ENCODE results near the gene DZIP1.

Gene DZIP1

GRCh38 chr13:95559100-95559499 is 85.4 kb downstream of the DZIP1 start:
- Histone ChIP-seq H3K9me3 (ENCODE audit: low read length) (0 out of 2 replicates have a peak, but pooled peaks cover 3% of the 10 kb centered on the region), H3K4me3 (ENCODE audit: low read depth, low read length, poor library complexity, severe bottlenecking) (no peak overlapping the region), H3K9ac (ENCODE audit: low read length) (no peak overlapping the region), H3K36me3 (ENCODE audit: insufficient read depth, low read length) (no peaks in the 10 kb centered on the region), H3K9me2 (ENCODE audit: low read depth, low read length) (no peaks in the 10 kb centered on the region), H4K20me1 (ENCODE audit: insufficient read depth, low read length) (no peaks in the 10 kb centered on the region), H3K4me1 (ENCODE audit: insufficient read depth, low read length, severe bottlenecking) (no peaks in the 10 kb centered on the region), H3K27me3 (ENCODE audit: insufficient read depth, low read length) (no peaks in the 10 kb centered on the region), H2AFZ (ENCODE audit: low read length) (no peak overlapping the region), H3F3A (ENCODE audit: insufficient read depth, low read length) (no peaks in the 10 kb centered on the region), H3K79me2 (ENCODE audit: insufficient read depth, low read length) (no peaks in the 10 kb centered on the region), H3K27ac (ENCODE audit: low read depth, low read length, poor library complexity, severe bottlenecking) (no peak overlapping the region), H3K4me2 (ENCODE audit: low read length) (no peak overlapping the region)
- TF ChIP-seq EZH2 (IDR thresholded peaks at IDR 0.05; ENCODE audit: borderline replicate concordance, low read length) = no peak
- no peak for TF ChIP-seq CTCF (IDR thresholded peaks at IDR 0.05; ENCODE audit: low read length)

GRCh38 chr13:95557013-95557412 is 87.5 kb downstream of the DZIP1 start:
- Histone ChIP-seq H3K27me3 (ENCODE audit: insufficient read depth, low read length) (no peaks in the 10 kb centered on the region), H3K79me2 (ENCODE audit: insufficient read depth, low read length) (no peaks in the 10 kb centered on the region), H3F3A (ENCODE audit: insufficient read depth, low read length) (no peaks in the 10 kb centered on the region), H3K9ac (ENCODE audit: low read length) (no peak overlapping the region), H3K9me2 (ENCODE audit: low read depth, low read length) (no peaks in the 10 kb centered on the region), H3K4me3 (ENCODE audit: low read depth, low read length, poor library complexity, severe bottlenecking) (no peak overlapping the region), H3K27ac (ENCODE audit: low read depth, low read length, poor library complexity, severe bottlenecking) (no peak overlapping the region), H3K4me1 (ENCODE audit: insufficient read depth, low read length, severe bottlenecking) (no peaks in the 10 kb centered on the region), H4K20me1 (ENCODE audit: insufficient read depth, low read length) (no peaks in the 10 kb centered on the region), H3K9me3 (ENCODE audit: low read length) (0 out of 2 replicates have a peak, but pooled peaks cover 3% of the 10 kb centered on the region), H2AFZ (ENCODE audit: low read length) (no peak overlapping the region), H3K4me2 (ENCODE audit: low read length) (no peak overlapping the region), H3K36me3 (ENCODE audit: insufficient read depth, low read length) (no peaks in the 10 kb centered on the region)
- TF ChIP-seq CTCF (IDR thresholded peaks at IDR 0.05; ENCODE audit: low read length) (no peak), EZH2 (IDR thresholded peaks at IDR 0.05; ENCODE audit: borderline replicate concordance, low read length) (no peak)

GRCh38 chr13:95553581-95554385 is 90.7 kb downstream of the DZIP1 start:
- Histone ChIP-seq H3K4me2 (ENCODE audit: low read length) (no peak overlapping the region), H3K4me3 (ENCODE audit: low read depth, low read length, poor library complexity, severe bottlenecking) (no peak overlapping the region), H3K79me2 (ENCODE audit: insufficient read depth, low read length) (no peaks in the 10 kb centered on the region), H3K4me1 (ENCODE audit: insufficient read depth, low read length, severe bottlenecking) (no peaks in the 10 kb centered on the region), H3K9me2 (ENCODE audit: low read depth, low read length) (no peaks in the 10 kb centered on the region), H3K9ac (ENCODE audit: low read length) (no peak overlapping the region), H4K20me1 (ENCODE audit: insufficient read depth, low read length) (no peaks in the 10 kb centered on the region), H2AFZ (ENCODE audit: low read length) (no peak overlapping the region), H3K9me3 (ENCODE audit: low read length) (0 out of 2 replicates have a peak, but pooled peaks cover 3% of the 10 kb centered on the region), H3F3A (ENCODE audit: insufficient read depth, low read length) (no peaks in the 10 kb centered on the region), H3K27ac (ENCODE audit: low read depth, low read length, poor library complexity, severe bottlenecking) (no peak overlapping the region), H3K27me3 (ENCODE audit: insufficient read depth, low read length) (no peaks in the 10 kb centered on the region), H3K36me3 (ENCODE audit: insufficient read depth, low read length) (no peaks in the 10 kb centered on the region)
- no peak for TF ChIP-seq EZH2 (IDR thresholded peaks at IDR 0.05; ENCODE audit: borderline replicate concordance, low read length)
- TF ChIP-seq CTCF (IDR thresholded peaks at IDR 0.05; ENCODE audit: low read length) = no peak
